Measurements from ENCODE around the gene CDK5RAP3. TPM values are rescaled to one million over a fixed set of nuclear protein-coding genes. Genes with fewer than 3 reads are reported as not detected.

The CDK5RAP3 gene
- total RNA-seq, 1 experiment from 2014 or later, result 255 TPM

DNA sequence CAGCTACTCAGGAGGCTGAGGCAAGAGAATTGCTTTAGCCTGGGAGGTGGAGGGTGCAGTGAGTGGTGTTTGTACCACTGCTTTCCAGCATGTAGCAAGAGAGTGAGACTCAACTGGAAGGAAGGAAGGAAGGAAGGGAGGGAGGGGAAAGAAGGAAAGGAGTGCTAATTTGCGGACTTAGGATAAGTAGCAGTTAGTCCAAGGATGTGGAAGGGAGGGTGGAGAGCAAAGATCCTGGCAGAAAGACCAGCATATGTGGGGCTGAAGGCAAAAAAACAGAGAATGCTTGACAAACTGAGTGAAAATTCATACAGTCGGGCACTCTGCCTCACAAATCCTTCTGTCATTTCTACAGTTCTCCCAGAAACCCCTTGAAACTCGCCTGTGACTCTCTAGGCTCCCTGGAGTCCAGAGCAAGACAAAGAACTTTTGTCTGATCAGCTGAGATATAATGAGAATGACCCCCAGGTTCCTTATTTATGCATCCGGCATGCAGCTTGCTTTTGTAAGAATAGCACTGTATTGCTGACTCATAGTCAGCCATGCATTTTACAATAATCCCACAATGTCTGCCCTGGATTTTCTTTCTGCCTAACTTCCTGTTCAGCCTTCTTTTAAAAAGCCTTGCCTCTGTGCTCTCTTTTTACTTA is 31.5 kb downstream of the CDK5RAP3 start:
- Histone ChIP-seq H2AFZ (ENCODE audit: low read depth, low read length, poor library complexity, severe bottlenecking) (peak overlapping the region; percentile 76), H3K27ac (ENCODE audit: low read depth, low read length) (peak overlapping the region; percentile 20; the same call in 1 of the 2 replicates), H3K36me3 (ENCODE audit: control insufficient read depth in 1 of 2, insufficient read depth in 2 of 2, low read length in 2 of 2) (no peaks in the 10 kb centered on the region), H3K9me2 (ENCODE audit: insufficient read depth) (no peaks in the 10 kb centered on the region), H3K4me3 (replicated peaks in 1 of 2; ENCODE audit: low read depth in 1 of 2, low read length in 2 of 2) (no peak overlapping the region), H3K79me2 (ENCODE audit: insufficient read depth, low read length) (no peaks in the 10 kb centered on the region), H3K4me2 (ENCODE audit: low read length) (peak overlapping the region; percentile 30), H3K4me1 (ENCODE audit: control insufficient read depth in 1 of 2, insufficient read depth in 2 of 2, low read length in 2 of 2) (peaks cover 16 to 41% of the 10 kb centered on the region in 2 experiments), H3K9me3 (ENCODE audit: control insufficient read depth in 1 of 2, insufficient read depth in 1 of 2, low read depth in 1 of 2, low read length in 2 of 2) (no peaks in the 10 kb centered on the region), H4K20me1 (ENCODE audit: insufficient read depth) (no peaks in the 10 kb centered on the region), H3K9ac (ENCODE audit: low read length) (peak overlapping the region; percentile 21; the same call in 1 of the 2 replicates), H3K27me3 (ENCODE audit: insufficient read depth, low read length) (no peaks in the 10 kb centered on the region)
- BruUV-seq (replicated peaks), result no TSS peak
- ChIA-PET CTCF (interaction anchor here (1.5 to 2.3 kb wide), 3 partner anchors 9 to 23 kb away, joined by 4 to 10 read pairs (median 4); no protein-coding TSS in a partner anchor), POLR2A (interaction anchor here (2.1 kb wide), 1 partner anchor 31 kb away, joined by 8 read pairs; the partner anchor contains the start of gene CDK5RAP3), RAD21 (ENCODE audit: low non-redundant PET in 1 of 2, low total read pairs in 2 of 2, uncharacterized antibody in 2 of 2, unreplicated experiment in 2 of 2) (no interaction called here)
- peak; percentile 54 for ATAC-seq
- no peak for DNase-seq (ENCODE audit: low read depth, low spot score)
- intact Hi-C loops (cut with micrococcal nuclease), result no loop called here
- TF ChIP-seq SP1 (IDR thresholded peaks at IDR 0.05; ENCODE audit: low read depth) (peak; percentile 34; the same call in 1 of the 2 replicates), YY1 (IDR thresholded peaks at IDR 0.05; ENCODE audit: extremely low read depth, insufficient replicate concordance, low read depth, low read length) (no peak)

DNA sequence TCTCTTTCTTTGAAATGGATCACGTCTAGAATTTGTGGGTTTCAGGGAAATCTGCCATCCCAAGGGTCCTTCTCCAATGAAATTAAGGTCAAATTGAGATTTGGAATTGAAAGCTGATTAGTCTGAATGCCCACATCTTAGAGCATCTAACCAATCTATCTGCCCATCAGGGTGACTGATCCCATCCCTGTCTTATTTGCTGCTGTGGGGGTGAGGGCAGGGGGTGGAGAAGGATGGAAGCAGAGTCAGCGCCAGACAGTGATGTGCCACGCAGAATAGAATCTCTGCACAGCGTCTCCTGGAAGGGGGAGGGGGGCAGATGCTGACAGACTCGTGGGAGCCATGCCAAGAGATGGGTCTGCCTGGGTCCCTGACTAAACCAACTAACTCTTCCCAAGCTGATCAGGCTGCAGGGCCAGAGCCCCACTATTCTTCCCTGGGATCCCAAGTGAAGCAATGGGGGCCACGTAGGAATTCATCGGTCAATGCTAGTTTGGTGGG is 32.1 kb downstream of the CDK5RAP3 start:
- H4K20me1 ChIP-seq (ENCODE audit: insufficient read depth), result no peaks in the 10 kb centered on the region
- ATAC-seq (no peak), DNase-seq (ENCODE audit: low read depth, low spot score) (no peak)
- CTCF ChIA-PET, result interaction anchor here (1.5 to 2.3 kb wide), 3 partner anchors 8 to 22 kb away, joined by 4 to 10 read pairs (median 4); no protein-coding TSS in a partner anchor
- intact Hi-C loops (cut with micrococcal nuclease), result no loop called here
- no peaks in the 10 kb centered on the region for H3K79me2 ChIP-seq (ENCODE audit: insufficient read depth, low read length)
- H3K9me2 ChIP-seq (ENCODE audit: insufficient read depth), result no peaks in the 10 kb centered on the region
- peak overlapping the region; percentile 21; the same call in 1 of the 2 replicates for H3K9ac ChIP-seq (ENCODE audit: low read length)
- H3K4me1 ChIP-seq (ENCODE audit: control insufficient read depth in 1 of 2, insufficient read depth in 2 of 2, low read length in 2 of 2), result peaks cover 16 to 41% of the 10 kb centered on the region in 2 experiments
- H3K9me3 ChIP-seq (ENCODE audit: control insufficient read depth in 1 of 2, insufficient read depth in 1 of 2, low read depth in 1 of 2, low read length in 2 of 2), result no peaks in the 10 kb centered on the region
- H2AFZ ChIP-seq (ENCODE audit: low read depth, low read length, poor library complexity, severe bottlenecking), result peak overlapping the region; percentile 76
- RAD21 ChIA-PET (ENCODE audit: low non-redundant PET in 1 of 2, low total read pairs in 2 of 2, uncharacterized antibody in 2 of 2, unreplicated experiment in 2 of 2), result no interaction called here
- BruUV-seq (replicated peaks), result no TSS peak
- no peaks in the 10 kb centered on the region for H3K36me3 ChIP-seq (ENCODE audit: control insufficient read depth in 1 of 2, insufficient read depth in 2 of 2, low read length in 2 of 2)
- no peaks in the 10 kb centered on the region for H3K27me3 ChIP-seq (ENCODE audit: insufficient read depth, low read length)
- no peak overlapping the region for H3K4me3 ChIP-seq (replicated peaks in 1 of 2; ENCODE audit: low read depth in 1 of 2, low read length in 2 of 2)
- H3K4me2 ChIP-seq (ENCODE audit: low read length), result peak overlapping the region; percentile 30
- peak overlapping the region; percentile 20; the same call in 1 of the 2 replicates for H3K27ac ChIP-seq (ENCODE audit: low read depth, low read length)
- POLR2A ChIA-PET, result interaction anchor here (2.1 kb wide), 1 partner anchor 31 kb away, joined by 8 read pairs; the partner anchor contains the start of gene CDK5RAP3
- TF ChIP-seq FOSL1 (IDR thresholded peaks at IDR 0.05; ENCODE audit: low read depth) (no peak), EZH2 (IDR thresholded peaks at IDR 0.05) (no peak), SRF (IDR thresholded peaks at IDR 0.05; ENCODE audit: low read depth) (no peak), CEBPB (IDR thresholded peaks at IDR 0.05; ENCODE audit: low read depth) (no peak), ZNF274 (IDR thresholded peaks at IDR 0.05; ENCODE audit: low read depth, low read length) (no peak), ATF3 (IDR thresholded peaks at IDR 0.05) (no peak), JUND (IDR thresholded peaks at IDR 0.05) (no peak), EGR1 (IDR thresholded peaks at IDR 0.05; ENCODE audit: low read depth) (no peak), ZBTB33 (IDR thresholded peaks at IDR 0.05; ENCODE audit: extremely low read depth, insufficient replicate concordance, low read length) (no peak)
- TF ChIP-seq, protein P1, sequence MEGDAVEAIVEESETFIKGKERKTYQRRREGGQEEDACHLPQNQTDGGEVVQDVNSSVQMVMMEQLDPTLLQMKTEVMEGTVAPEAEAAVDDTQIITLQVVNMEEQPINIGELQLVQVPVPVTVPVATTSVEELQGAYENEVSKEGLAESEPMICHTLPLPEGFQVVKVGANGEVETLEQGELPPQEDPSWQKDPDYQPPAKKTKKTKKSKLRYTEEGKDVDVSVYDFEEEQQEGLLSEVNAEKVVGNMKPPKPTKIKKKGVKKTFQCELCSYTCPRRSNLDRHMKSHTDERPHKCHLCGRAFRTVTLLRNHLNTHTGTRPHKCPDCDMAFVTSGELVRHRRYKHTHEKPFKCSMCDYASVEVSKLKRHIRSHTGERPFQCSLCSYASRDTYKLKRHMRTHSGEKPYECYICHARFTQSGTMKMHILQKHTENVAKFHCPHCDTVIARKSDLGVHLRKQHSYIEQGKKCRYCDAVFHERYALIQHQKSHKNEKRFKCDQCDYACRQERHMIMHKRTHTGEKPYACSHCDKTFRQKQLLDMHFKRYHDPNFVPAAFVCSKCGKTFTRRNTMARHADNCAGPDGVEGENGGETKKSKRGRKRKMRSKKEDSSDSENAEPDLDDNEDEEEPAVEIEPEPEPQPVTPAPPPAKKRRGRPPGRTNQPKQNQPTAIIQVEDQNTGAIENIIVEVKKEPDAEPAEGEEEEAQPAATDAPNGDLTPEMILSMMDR (IDR thresholded peaks at IDR 0.05 in 2 of 3, conservative IDR thresholded peaks at IDR 0.05 in 1 of 3; ENCODE audit: borderline replicate concordance in 1 of 3, insufficient read depth in 1 of 3, low read depth in 2 of 3, low read length in 2 of 3), result no peak
- TF ChIP-seq, protein P2, sequence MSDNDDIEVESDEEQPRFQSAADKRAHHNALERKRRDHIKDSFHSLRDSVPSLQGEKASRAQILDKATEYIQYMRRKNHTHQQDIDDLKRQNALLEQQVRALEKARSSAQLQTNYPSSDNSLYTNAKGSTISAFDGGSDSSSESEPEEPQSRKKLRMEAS (IDR thresholded peaks at IDR 0.05), result no peak

All from HCT116 (cell line).